Omental fat pad (tissue), 4 donors: ENCODE data around the gene ACOD1. TPM values are rescaled to one million over a fixed set of nuclear protein-coding genes. Genes with fewer than 3 reads are reported as not detected.

Experiments used
- ATAC-seq: fragments of 150-250 bp; one replicate; pipeline ENCODE4 v1.9.1; 2016; ENCODE audit warnings: mild to moderate bottlenecking, moderate library complexity; ENCODE audit not compliant: low FRiP score
- DNase-seq: peaks from one replicate; pipeline ENCODE4 v3.0.0-alpha.2; 2019; ENCODE audit warnings: low spot score
- total RNA-seq, 4 donors: library from RNA; depleted of rRNA; stranded (reverse); fragments of >200 nt; gene quantifications; one replicate each; pipeline ENCODE4 v1.1.0, GENCODE V29; 2016
- TF ChIP-seq, protein P1 (sequence below), 3 donors: fragments of 450-650 bp; IDR thresholded peaks; one replicate each; pipeline ENCODE4 v1.5.1; 2016 to 2017; ENCODE audit warnings: antibody characterized with exemption in 3 of 3, mild to moderate bottlenecking in 3 of 3, moderate library complexity in 2 of 3

The ACOD1 gene
- total RNA-seq, 4 donors from 2014 or later, result not detected

DNA sequence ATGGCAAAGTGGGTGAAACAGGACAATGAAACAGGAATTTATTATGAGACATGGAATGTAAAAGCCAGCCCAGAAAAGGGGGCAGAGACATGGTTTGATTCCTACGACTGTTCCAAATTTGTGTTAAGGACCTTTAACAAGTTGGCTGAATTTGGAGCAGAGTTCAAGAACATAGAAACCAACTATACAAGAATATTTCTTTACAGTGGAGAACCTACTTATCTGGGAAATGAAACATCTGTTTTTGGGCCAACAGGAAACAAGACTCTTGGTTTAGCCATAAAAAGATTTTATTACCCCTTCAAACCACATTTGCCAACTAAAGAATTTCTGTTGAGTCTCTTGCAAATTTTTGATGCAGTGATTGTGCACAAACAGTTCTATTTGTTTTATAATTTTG is 52.2 kb downstream of the ACOD1 start:
- TF ChIP-seq, protein P1, sequence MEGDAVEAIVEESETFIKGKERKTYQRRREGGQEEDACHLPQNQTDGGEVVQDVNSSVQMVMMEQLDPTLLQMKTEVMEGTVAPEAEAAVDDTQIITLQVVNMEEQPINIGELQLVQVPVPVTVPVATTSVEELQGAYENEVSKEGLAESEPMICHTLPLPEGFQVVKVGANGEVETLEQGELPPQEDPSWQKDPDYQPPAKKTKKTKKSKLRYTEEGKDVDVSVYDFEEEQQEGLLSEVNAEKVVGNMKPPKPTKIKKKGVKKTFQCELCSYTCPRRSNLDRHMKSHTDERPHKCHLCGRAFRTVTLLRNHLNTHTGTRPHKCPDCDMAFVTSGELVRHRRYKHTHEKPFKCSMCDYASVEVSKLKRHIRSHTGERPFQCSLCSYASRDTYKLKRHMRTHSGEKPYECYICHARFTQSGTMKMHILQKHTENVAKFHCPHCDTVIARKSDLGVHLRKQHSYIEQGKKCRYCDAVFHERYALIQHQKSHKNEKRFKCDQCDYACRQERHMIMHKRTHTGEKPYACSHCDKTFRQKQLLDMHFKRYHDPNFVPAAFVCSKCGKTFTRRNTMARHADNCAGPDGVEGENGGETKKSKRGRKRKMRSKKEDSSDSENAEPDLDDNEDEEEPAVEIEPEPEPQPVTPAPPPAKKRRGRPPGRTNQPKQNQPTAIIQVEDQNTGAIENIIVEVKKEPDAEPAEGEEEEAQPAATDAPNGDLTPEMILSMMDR (IDR thresholded peaks at IDR 0.05), result no peak
- DNase-seq (no peak), ATAC-seq (no peak)

DNA sequence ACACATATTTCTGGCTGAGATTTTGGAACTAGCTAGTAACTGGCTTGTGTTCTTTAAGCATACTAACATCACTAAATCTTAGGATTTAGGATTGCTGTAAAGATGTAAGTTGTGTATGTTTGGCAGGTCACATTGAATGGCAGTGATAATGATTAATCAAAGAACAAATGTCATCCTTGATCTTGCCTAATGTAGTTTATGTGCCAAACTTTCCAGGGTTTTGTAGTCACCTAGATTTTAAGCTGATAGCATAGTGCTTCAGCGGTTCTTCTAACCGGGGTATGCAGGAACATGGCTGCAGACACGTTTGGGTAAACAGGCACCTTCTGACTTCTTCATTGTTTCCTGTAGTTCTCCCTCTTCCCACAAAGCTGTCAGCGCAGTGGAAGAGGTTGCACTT is 53.2 kb downstream of the ACOD1 start:
- TF ChIP-seq, protein P1 (IDR thresholded peaks at IDR 0.05), result no peak
- ATAC-seq, result no peak
- DNase-seq, result no peak

DNA sequence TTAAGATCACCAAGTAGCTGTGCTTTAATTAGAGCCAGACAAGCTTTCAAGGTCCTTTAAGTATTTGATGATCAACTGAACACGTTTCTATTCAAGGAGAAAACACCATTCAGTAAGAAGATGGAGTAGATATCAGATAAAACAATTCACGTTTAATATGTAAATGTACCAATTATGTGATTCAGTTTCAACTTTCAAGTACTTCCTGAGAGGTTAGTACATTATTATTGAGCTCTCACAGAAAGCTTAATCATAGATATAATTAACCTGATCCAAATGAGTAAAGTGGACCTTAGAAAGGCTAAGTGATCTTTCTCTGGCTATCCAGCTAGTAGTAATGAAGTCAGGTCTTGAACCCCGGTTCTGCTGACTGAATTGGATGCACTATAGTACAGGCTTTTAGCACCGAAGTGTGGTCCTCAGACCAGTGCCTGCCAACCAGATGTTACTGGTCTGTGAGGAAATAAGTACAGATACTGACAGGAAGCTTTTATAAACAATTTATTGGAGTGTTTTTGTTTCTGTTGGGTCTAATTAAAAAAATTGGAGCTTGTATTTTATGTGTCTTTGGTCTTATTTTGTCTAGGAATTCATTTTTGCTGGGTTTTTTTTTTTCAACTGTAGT is 53.8 kb downstream of the ACOD1 start:
- TF ChIP-seq, protein P1 (IDR thresholded peaks at IDR 0.05), result no peak
- DNase-seq, result no peak
- ATAC-seq, result no peak

DNA sequence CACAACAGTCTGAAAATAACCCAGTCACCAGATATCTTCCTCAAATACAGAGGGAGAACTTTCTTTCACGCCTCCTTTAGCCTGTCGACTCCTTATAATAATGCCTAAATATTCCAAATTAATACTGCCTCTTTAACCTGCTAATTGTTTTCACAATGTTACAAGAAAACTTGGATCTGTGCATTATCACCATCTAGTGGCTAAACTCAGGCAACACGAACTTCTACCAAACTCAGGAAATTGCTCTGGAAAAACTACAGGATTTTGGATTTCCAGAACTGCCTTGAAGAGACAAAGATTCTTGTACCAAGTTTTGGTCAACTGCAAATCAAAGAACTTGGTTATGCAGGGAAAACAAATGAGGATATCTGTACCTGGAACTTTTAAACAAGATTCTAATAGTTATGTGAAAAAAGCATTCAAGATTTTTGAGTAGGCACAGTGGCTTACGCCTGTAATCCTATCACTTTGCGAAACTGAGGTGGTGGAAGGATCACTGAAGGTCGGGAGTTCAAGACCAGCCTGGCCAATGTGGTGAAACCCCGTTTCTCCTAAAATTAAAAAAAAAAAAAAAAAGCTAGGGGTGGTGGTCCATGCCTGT is 54.4 kb downstream of the ACOD1 start:
- ATAC-seq (no peak), DNase-seq (no peak)
- TF ChIP-seq, protein P1 (IDR thresholded peaks at IDR 0.05), result no peak

Other genes starting within 250 kb of the ACOD1 start
- 100 to 1,000 TPM in 1 of 4 donors, 10 to 100 TPM in 3; 64.0 to 214 (median 96.2) TPM for gene KCTD12, start 62.1 kb upstream of the ACOD1 start, total RNA-seq
- gene CLN5, start 43.6 kb downstream of the ACOD1 start, total RNA-seq, result 10 to 100 TPM; 13.0 to 31.9 (median 28.5) TPM
- gene FBXL3, start 78.6 kb downstream of the ACOD1 start, total RNA-seq, result 100 to 1,000 TPM in 1 of 4 donors, 10 to 100 TPM in 3; 62.3 to 121 (median 74.8) TPM